ENCODE results near the gene DPH3. TPM values are rescaled to one million over a fixed set of nuclear protein-coding genes. Genes with fewer than 3 reads are reported as not detected.

Gene DPH3
- total RNA-seq, 1 donor from 2014 or later: 30.5 TPM

- H3K36me3 Mint-ChIP-seq (ENCODE audit: unreplicated experiment): no peaks in the 10 kb centered on the region
- H3K9me3 Mint-ChIP-seq (ENCODE audit: unreplicated experiment): no peaks in the 10 kb centered on the region
These were observed 22.2 kb upstream of the DPH3 start for GRCh38 chr3:16286751-16287543.

GRCh38 chr3:16286161-16286560 lies 21.4 kb upstream of the DPH3 start:
- TF ChIP-seq CTCF (IDR thresholded peaks at IDR 0.05; ENCODE audit: partially characterized antibody, unreplicated experiment): no peak
- H3K36me3 Mint-ChIP-seq (ENCODE audit: unreplicated experiment): no peaks in the 10 kb centered on the region
- no peak for DNase-seq
- H3K4me1 Mint-ChIP-seq (ENCODE audit: low read depth, unreplicated experiment): no peaks in the 10 kb centered on the region
- no peaks in the 10 kb centered on the region for H3K9me3 Mint-ChIP-seq (ENCODE audit: unreplicated experiment)
- no peak overlapping the region for H3K27ac Mint-ChIP-seq (ENCODE audit: unreplicated experiment)
- H3K4me3 Mint-ChIP-seq (ENCODE audit: unreplicated experiment): no peak overlapping the region
- peaks cover 2% of the 10 kb centered on the region for H3K27me3 Mint-ChIP-seq (ENCODE audit: unreplicated experiment)

More at GRCh38 chr3:16286751-16287543, 22.2 kb upstream of the DPH3 start:
- H3K27ac Mint-ChIP-seq (ENCODE audit: unreplicated experiment): no peak overlapping the region
- DNase-seq: no peak
- peaks cover 2% of the 10 kb centered on the region for H3K27me3 Mint-ChIP-seq (ENCODE audit: unreplicated experiment)
- H3K4me1 Mint-ChIP-seq (ENCODE audit: low read depth, unreplicated experiment): no peaks in the 10 kb centered on the region
- no peak overlapping the region for H3K4me3 Mint-ChIP-seq (ENCODE audit: unreplicated experiment)
- TF ChIP-seq CTCF (IDR thresholded peaks at IDR 0.05; ENCODE audit: partially characterized antibody, unreplicated experiment): no peak

- Mint-ChIP-seq H3K27ac (ENCODE audit: unreplicated experiment) (no peak overlapping the region), H3K9me3 (ENCODE audit: unreplicated experiment) (no peaks in the 10 kb centered on the region)
These were observed 19.9 kb upstream of the DPH3 start for GRCh38 chr3:16284633-16285032.

GRCh38 chr3:16280671-16281070 lies 15.9 kb upstream of the DPH3 start:
- no peaks in the 10 kb centered on the region for H3K4me1 Mint-ChIP-seq (ENCODE audit: low read depth, unreplicated experiment)
- TF ChIP-seq CTCF (IDR thresholded peaks at IDR 0.05; ENCODE audit: partially characterized antibody, unreplicated experiment): no peak
- no peak overlapping the region for H3K4me3 Mint-ChIP-seq (ENCODE audit: unreplicated experiment)
- no peaks in the 10 kb centered on the region for H3K9me3 Mint-ChIP-seq (ENCODE audit: unreplicated experiment)
- no peak for DNase-seq
- no peak overlapping the region for H3K27ac Mint-ChIP-seq (ENCODE audit: unreplicated experiment)
- H3K36me3 Mint-ChIP-seq (ENCODE audit: unreplicated experiment): no peaks in the 10 kb centered on the region
- peaks cover 2% of the 10 kb centered on the region for H3K27me3 Mint-ChIP-seq (ENCODE audit: unreplicated experiment)

More at GRCh38 chr3:16284633-16285032, 19.9 kb upstream of the DPH3 start:
- peaks cover 2% of the 10 kb centered on the region for H3K27me3 Mint-ChIP-seq (ENCODE audit: unreplicated experiment)
- DNase-seq: no peak
- no peak for TF ChIP-seq CTCF (IDR thresholded peaks at IDR 0.05; ENCODE audit: partially characterized antibody, unreplicated experiment)
- H3K4me1 Mint-ChIP-seq (ENCODE audit: low read depth, unreplicated experiment): no peaks in the 10 kb centered on the region
- no peaks in the 10 kb centered on the region for H3K36me3 Mint-ChIP-seq (ENCODE audit: unreplicated experiment)
- no peak overlapping the region for H3K4me3 Mint-ChIP-seq (ENCODE audit: unreplicated experiment)
